GM11168 (cell line): Measurements from ENCODE around the gene NUMBL.

Source experiments
- in situ Hi-C: fragments of 300-500 bp; cut with MboI; formaldehyde crosslinking; loops from one replicate; pipeline ENCODE4 v1.12.0; 2022; ENCODE audit warnings: low sequenced_read_pairs; ENCODE audit not compliant: unreplicated experiment

NUMBL gene

GRCh38 chr19:40691421-40692211, 1.2 kb upstream of the NUMBL start:
- in situ Hi-C loops, result no loop called here

GRCh38 chr19:40690693-40691420, 406 bp upstream of the NUMBL start:
- in situ Hi-C loops, result no loop called here

- in situ Hi-C loops, result no loop called here
Observed at GRCh38 chr19:40689339-40690049, 957 bp downstream of the NUMBL start.

- in situ Hi-C loops, result no loop called here
Observed at GRCh38 chr19:40688987-40689338, 1.5 kb downstream of the NUMBL start.

GRCh38 chr19:40688309-40688708, 2.1 kb downstream of the NUMBL start:
- in situ Hi-C loops, result no loop called here

- in situ Hi-C loops, result no loop called here
Observed at GRCh38 chr19:40687525-40688016, 2.9 kb downstream of the NUMBL start.

- in situ Hi-C loops, result no loop called here
Observed at GRCh38 chr19:40686882-40687524, 3.4 kb downstream of the NUMBL start.

GRCh38 chr19:40685563-40685962, 4.9 kb downstream of the NUMBL start:
- in situ Hi-C loops, result no loop called here

- in situ Hi-C loops, result no loop called here
Observed at GRCh38 chr19:40685016-40685526, 5.4 kb downstream of the NUMBL start.

- in situ Hi-C loops, result no loop called here
Observed at GRCh38 chr19:40684280-40684679, 6.2 kb downstream of the NUMBL start.

GRCh38 chr19:40683437-40683836, 7.0 kb downstream of the NUMBL start:
- in situ Hi-C loops, result no loop called here

GRCh38 chr19:40682431-40682964, 8.0 kb downstream of the NUMBL start:
- in situ Hi-C loops, result no loop called here

GRCh38 chr19:40681039-40681438, 9.4 kb downstream of the NUMBL start:
- in situ Hi-C loops, result no loop called here

- in situ Hi-C loops, result no loop called here
Observed at GRCh38 chr19:40677156-40677555, 13.3 kb downstream of the NUMBL start.

GRCh38 chr19:40674291-40674690, 16.2 kb downstream of the NUMBL start:
- in situ Hi-C loops, result loop anchor here (25.0 kb wide), 1 partner anchor 463 kb away; no protein-coding TSS in a partner anchor

GRCh38 chr19:40673397-40673796, 17.1 kb downstream of the NUMBL start:
- in situ Hi-C loops, result loop anchor here (25.0 kb wide), 1 partner anchor 464 kb away; no protein-coding TSS in a partner anchor

- in situ Hi-C loops, result loop anchor here (25.0 kb wide), 1 partner anchor 465 kb away; no protein-coding TSS in a partner anchor
Observed at GRCh38 chr19:40672573-40673299, 17.7 kb downstream of the NUMBL start.

GRCh38 chr19:40672038-40672437, 18.4 kb downstream of the NUMBL start:
- in situ Hi-C loops, result loop anchor here (25.0 kb wide), 1 partner anchor 465 kb away; no protein-coding TSS in a partner anchor

GRCh38 chr19:40671404-40671803, 19.0 kb downstream of the NUMBL start:
- in situ Hi-C loops, result loop anchor here (25.0 kb wide), 1 partner anchor 466 kb away; no protein-coding TSS in a partner anchor
